ENCODE measurements around the gene FLYWCH2.
"Not testable (repeated sequence)": the region's sequence is repeated elsewhere in the genome, so short reads cannot be mapped to it uniquely, and the experiment has no call there.

DNA sequence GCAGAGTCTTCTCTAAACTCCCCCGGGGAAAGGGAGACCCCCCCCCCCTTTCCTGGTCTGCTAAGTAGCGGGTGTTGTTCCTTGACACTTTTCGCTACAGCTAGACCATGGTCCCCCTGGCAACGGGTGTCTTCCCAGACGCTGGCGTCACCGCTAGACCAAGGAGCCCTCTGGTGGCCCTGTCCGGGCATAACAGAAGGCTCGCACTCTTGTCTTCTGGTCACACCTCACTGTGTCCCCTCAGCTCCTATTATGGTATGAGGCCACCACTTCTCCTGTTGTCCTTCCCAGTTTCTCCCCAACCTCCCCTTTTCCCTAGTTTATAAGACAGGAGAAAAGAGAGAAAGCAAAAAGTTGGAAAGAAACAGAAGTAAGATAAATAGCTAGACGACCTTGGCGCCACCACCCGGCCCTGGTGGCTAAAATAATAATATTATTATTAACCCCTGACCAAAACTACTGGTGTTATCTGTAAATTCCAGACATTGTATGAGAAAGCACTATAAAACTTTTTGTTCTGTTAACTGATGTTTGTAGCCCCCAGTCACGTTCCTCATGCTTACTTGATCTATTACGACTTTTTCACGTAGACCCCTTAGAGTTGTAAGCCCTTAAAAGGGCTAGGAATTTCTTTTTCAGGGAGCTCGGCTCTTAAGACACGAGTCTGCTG lies 24.2 kb downstream of the FLYWCH2 start:
- TF ChIP-seq, protein P1, sequence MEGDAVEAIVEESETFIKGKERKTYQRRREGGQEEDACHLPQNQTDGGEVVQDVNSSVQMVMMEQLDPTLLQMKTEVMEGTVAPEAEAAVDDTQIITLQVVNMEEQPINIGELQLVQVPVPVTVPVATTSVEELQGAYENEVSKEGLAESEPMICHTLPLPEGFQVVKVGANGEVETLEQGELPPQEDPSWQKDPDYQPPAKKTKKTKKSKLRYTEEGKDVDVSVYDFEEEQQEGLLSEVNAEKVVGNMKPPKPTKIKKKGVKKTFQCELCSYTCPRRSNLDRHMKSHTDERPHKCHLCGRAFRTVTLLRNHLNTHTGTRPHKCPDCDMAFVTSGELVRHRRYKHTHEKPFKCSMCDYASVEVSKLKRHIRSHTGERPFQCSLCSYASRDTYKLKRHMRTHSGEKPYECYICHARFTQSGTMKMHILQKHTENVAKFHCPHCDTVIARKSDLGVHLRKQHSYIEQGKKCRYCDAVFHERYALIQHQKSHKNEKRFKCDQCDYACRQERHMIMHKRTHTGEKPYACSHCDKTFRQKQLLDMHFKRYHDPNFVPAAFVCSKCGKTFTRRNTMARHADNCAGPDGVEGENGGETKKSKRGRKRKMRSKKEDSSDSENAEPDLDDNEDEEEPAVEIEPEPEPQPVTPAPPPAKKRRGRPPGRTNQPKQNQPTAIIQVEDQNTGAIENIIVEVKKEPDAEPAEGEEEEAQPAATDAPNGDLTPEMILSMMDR (IDR thresholded peaks at IDR 0.05), result peak; percentile 62
- TF ChIP-seq EZH2phosphoT487 (IDR thresholded peaks at IDR 0.05), result not testable (repeated sequence)
